K562 (cell line): ENCODE measurements around the gene TAF3.

ENCODE experiments used
- BHLHE40 ChIP-seq: IDR thresholded peaks from 2 replicates; pipeline ENCODE4 v1.6.1; 2011; ENCODE audit warnings: low read length, improper control_type of control experiment
- CTCF ChIP-seq, 3 experiments: IDR thresholded peaks in 2 of 3; conservative IDR thresholded peaks in 1 of 3; 2 replicates each; pipeline ENCODE4 v1.5.1; 2011 to 2012; ENCODE audit warnings: low read length in 3 of 3, mild to moderate bottlenecking in 3 of 3, control low read depth in 2 of 3, improper control_type of control experiment in 1 of 3, inconsistent platforms in 1 of 3, low read depth in 1 of 3, mixed read lengths in 1 of 3, moderate library complexity in 1 of 3; ENCODE audit not compliant: insufficient read depth in 2 of 3
- GTF2F1 ChIP-seq: IDR thresholded peaks from 2 replicates; pipeline ENCODE4 v1.6.1; 2011; ENCODE audit warnings: low read depth, low read length, improper control_type of control experiment
- NR3C1 ChIP-seq: sonication (generic); formaldehyde crosslinking; IDR thresholded peaks from 2 replicates; pipeline ENCODE4 v1.8.1; 2022; ENCODE audit warnings: missing genetic modification reagents
- RNF2 ChIP-seq: sonication (generic); IDR thresholded peaks from 2 replicates; pipeline ENCODE4 v1.6.1; 2016
- SAP30 ChIP-seq: fragments of 200-600 bp; sonication (generic); IDR thresholded peaks from 2 replicates; pipeline ENCODE4 v1.6.1; 2012; ENCODE audit warnings: borderline replicate concordance, low read depth, mild to moderate bottlenecking, moderate library complexity, low read length, control low read depth, inconsistent platforms; ENCODE audit not compliant: insufficient read depth, poor library complexity, severe bottlenecking
- SETDB1 ChIP-seq: IDR thresholded peaks from one replicate; pipeline ENCODE4 v1.6.1; 2012; ENCODE audit warnings: low read length, control low read depth, inconsistent platforms
- SIX5 ChIP-seq, 2 experiments: IDR thresholded peaks; 2 replicates each; pipeline ENCODE4 v1.6.1; 2011; ENCODE audit warnings: low read length in 2 of 2, borderline replicate concordance in 1 of 2, low read depth in 1 of 2, mild to moderate bottlenecking in 1 of 2, moderate library complexity in 1 of 2; ENCODE audit not compliant: insufficient read depth in 1 of 2
- TBP ChIP-seq: optimal IDR thresholded peaks from 2 replicates; pipeline ENCODE3; 2011; ENCODE audit warnings: low read depth, low read length, improper control_type of control experiment
- YBX1 ChIP-seq: fragments of 450-650 bp; IDR thresholded peaks from 2 replicates; pipeline ENCODE4 v1.7.1; 2016; ENCODE audit warnings: mild to moderate bottlenecking
- ZNF41 ChIP-seq: fragments of 250-450 bp; sonication (Bioruptor Pico); conservative IDR thresholded peaks from 2 replicates; pipeline ENCODE4 v1.4.0; 2020; ENCODE audit warnings: mild to moderate bottlenecking
- ZZZ3 ChIP-seq: fragments of 450-650 bp; IDR thresholded peaks from 2 replicates; pipeline ENCODE4 v1.6.1; 2016; ENCODE audit warnings: antibody characterized with exemption, mild to moderate bottlenecking, moderate library complexity

- TF ChIP-seq SAP30, result no peak
- TF ChIP-seq CTCF (IDR thresholded peaks at IDR 0.05 in 2 of 3, conservative IDR thresholded peaks at IDR 0.05 in 1 of 3; ENCODE audit: insufficient read depth in 2 of 3, low read depth in 1 of 3, low read length in 3 of 3), result no peak
- no peak for TF ChIP-seq ZZZ3
- no peak for TF ChIP-seq NR3C1 (CRISPR knock-in tag)
- TF ChIP-seq GTF2F1, result no peak
- no peak for TF ChIP-seq SETDB1
- no peak for TF ChIP-seq ZNF41
- no peak for TF ChIP-seq TBP
- TF ChIP-seq SIX5 (IDR thresholded peaks at IDR 0.05; ENCODE audit: borderline replicate concordance in 1 of 2, insufficient read depth in 1 of 2, low read depth in 1 of 2, low read length in 2 of 2), result no peak
- TF ChIP-seq BHLHE40, result no peak
- no peak for TF ChIP-seq RNF2
- no peak for TF ChIP-seq YBX1
Observed at GRCh38 chr10:7804216-7804615, 14.1 kb upstream of the TAF3 start.
